Erythroblast (primary cell): ENCODE results near the gene DAP.

Experiments used
- DNase-seq, 2 experiments: peaks; one replicate each; lab custom pipeline; 2025; lab: John Stamatoyannopoulos, UW
- GATA1 ChIP-seq: IDR thresholded peaks from 2 replicates; pipeline ENCODE4 v1.6.1; 2011; ENCODE audit warnings: low read depth, mild to moderate bottlenecking, control low read depth, low read length, moderate library complexity
- POLR2A ChIP-seq: IDR thresholded peaks from 2 replicates; pipeline ENCODE4 v1.6.1; 2011; ENCODE audit warnings: mild to moderate bottlenecking, low read length

Gene DAP

GRCh38 chr5:10752451-10752850, 8.6 kb downstream of the DAP start:
- TF ChIP-seq POLR2A: no peak
- TF ChIP-seq GATA1: no peak

GRCh38 chr5:10750909-10751308, 10.1 kb downstream of the DAP start:
- TF ChIP-seq GATA1: no peak
- no peak for TF ChIP-seq POLR2A
- no peak for DNase-seq

More at GRCh38 chr5:10752451-10752850, 8.6 kb downstream of the DAP start:
- DNase-seq: no peak

GRCh38 chr5:10747678-10748622, 13.1 kb downstream of the DAP start:
- TF ChIP-seq GATA1 (no peak), POLR2A (no peak)
- DNase-seq: no peak

- no peak for DNase-seq
- TF ChIP-seq POLR2A (no peak), GATA1 (no peak)
Observed at GRCh38 chr5:10746711-10747110, 14.3 kb downstream of the DAP start.

- TF ChIP-seq GATA1 (no peak), POLR2A (no peak)
- DNase-seq: no peak
Observed at GRCh38 chr5:10745133-10745532, 15.9 kb downstream of the DAP start.

- no peak for TF ChIP-seq GATA1
- TF ChIP-seq POLR2A: no peak
- DNase-seq: no peak
Observed at GRCh38 chr5:10744681-10745080, 16.4 kb downstream of the DAP start.

- TF ChIP-seq GATA1: no peak
- TF ChIP-seq POLR2A: no peak
- DNase-seq: no peak
Observed at GRCh38 chr5:10743951-10744350, 17.1 kb downstream of the DAP start.

GRCh38 chr5:10743526-10743925, 17.5 kb downstream of the DAP start:
- TF ChIP-seq GATA1 (no peak), POLR2A (no peak)
- no peak for DNase-seq

- no peak for DNase-seq
- TF ChIP-seq POLR2A (no peak), GATA1 (no peak)
Observed at GRCh38 chr5:10741661-10742060, 19.4 kb downstream of the DAP start.

- no peak for TF ChIP-seq GATA1
- TF ChIP-seq POLR2A: no peak
- DNase-seq: no peak
Observed at GRCh38 chr5:10740384-10740783, 20.6 kb downstream of the DAP start.

- TF ChIP-seq POLR2A (no peak), GATA1 (no peak)
- DNase-seq: no peak
Observed at GRCh38 chr5:10737880-10738279, 23.2 kb downstream of the DAP start.

GRCh38 chr5:10736808-10737207, 24.2 kb downstream of the DAP start:
- no peak for TF ChIP-seq POLR2A
- TF ChIP-seq GATA1: no peak
- no peak for DNase-seq

- DNase-seq: no peak
Observed at GRCh38 chr5:10736354-10736753, 24.7 kb downstream of the DAP start.

GRCh38 chr5:10735569-10736276, 25.3 kb downstream of the DAP start:
- TF ChIP-seq POLR2A (no peak), GATA1 (no peak)
- DNase-seq: no peak

More at GRCh38 chr5:10736354-10736753, 24.7 kb downstream of the DAP start:
- TF ChIP-seq POLR2A (no peak), GATA1 (no peak)
